Cardiac fibroblast (primary cell): Measurements from ENCODE around the gene HOXA7.

Experiments used
- DNase-seq, 2 donors: peaks; one replicate each; pipeline versions ENCODE4 v3.0.0 to v3.0.0-alpha.2; 2010; ENCODE audit warnings: low read depth in 2 of 2
- H3K4me3 ChIP-seq, 2 donors: replicated peaks in 1 of 2; 1 replicate in 1 of 2; 2 replicates in 1 of 2; pipeline ENCODE4 v1.5.1; 2011; ENCODE audit warnings: low read depth in 2 of 2, low read length in 2 of 2, mild to moderate bottlenecking in 2 of 2, moderate library complexity in 1 of 2
- CTCF ChIP-seq: IDR thresholded peaks from one replicate; pipeline ENCODE4 v1.5.1; 2011; ENCODE audit warnings: low read depth, mild to moderate bottlenecking, low read length, inconsistent platforms

The HOXA7 gene

GRCh38 chr7:27154901-27155815, 1.3 kb downstream of the HOXA7 start:
- no peak overlapping the region for H3K4me3 ChIP-seq
- DNase-seq: no peak
- TF ChIP-seq CTCF: no peak

DNA sequence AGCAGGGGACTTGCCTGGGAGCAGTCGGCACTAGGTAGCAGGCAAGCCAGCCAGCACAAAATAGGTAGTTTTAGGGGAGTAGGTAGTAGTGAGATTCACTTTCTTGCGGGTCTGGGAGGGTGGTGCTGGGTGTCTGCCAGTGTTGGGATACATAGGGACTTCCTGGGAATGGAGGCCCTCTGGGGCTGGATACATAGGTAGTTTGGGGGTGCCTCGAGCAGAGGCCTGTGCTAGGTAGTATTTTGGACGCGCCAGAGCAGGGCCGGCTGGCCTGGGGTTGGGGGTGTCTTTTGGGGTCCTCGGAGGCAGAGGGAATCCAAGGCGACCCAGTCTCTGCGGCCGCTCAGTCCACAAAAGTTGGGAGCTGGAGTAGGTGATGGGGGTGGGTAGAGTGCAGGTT, 2.1 kb downstream of the HOXA7 start:
- no peak overlapping the region for H3K4me3 ChIP-seq

GRCh38 chr7:27153526-27153925, 2.9 kb downstream of the HOXA7 start:
- H3K4me3 ChIP-seq: no peak overlapping the region
- DNase-seq: no peak

More for the DNA sequence above, 2.1 kb downstream of the HOXA7 start:
- DNase-seq: no peak
- TF ChIP-seq CTCF: no peak

DNA sequence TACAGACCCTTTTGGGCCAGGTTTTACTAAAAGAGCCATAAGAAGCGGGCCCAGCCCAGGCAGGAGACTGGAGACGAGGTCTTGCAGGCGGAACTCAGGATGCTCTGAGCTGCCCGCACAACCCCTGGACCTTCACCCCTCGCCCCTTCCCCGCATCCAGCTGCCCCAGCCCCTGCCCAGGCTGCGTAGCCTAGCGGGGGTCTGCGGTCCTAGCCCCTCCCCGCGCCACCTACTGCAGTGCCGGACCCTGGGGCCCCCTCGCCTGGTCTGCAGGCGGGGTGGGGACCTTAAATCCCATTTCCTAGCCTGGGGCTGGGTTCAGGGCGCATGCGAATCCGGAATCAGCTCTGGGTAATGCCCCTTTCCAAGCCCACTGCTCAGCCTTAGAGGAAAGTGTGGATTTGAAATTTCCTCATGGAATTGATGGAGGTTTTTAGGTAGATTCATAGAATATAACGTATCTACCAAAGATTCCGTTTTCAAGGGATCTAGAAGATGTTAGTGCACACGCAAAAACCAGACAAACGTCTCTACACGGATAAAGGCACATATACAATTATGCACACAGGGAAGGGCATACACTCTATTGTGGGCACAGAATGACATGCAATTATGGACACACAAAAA, 3.5 kb downstream of the HOXA7 start:
- H3K4me3 ChIP-seq: no peak overlapping the region
- DNase-seq: no peak
- no peak for TF ChIP-seq CTCF

More at GRCh38 chr7:27153526-27153925, 2.9 kb downstream of the HOXA7 start:
- TF ChIP-seq CTCF: no peak

DNA sequence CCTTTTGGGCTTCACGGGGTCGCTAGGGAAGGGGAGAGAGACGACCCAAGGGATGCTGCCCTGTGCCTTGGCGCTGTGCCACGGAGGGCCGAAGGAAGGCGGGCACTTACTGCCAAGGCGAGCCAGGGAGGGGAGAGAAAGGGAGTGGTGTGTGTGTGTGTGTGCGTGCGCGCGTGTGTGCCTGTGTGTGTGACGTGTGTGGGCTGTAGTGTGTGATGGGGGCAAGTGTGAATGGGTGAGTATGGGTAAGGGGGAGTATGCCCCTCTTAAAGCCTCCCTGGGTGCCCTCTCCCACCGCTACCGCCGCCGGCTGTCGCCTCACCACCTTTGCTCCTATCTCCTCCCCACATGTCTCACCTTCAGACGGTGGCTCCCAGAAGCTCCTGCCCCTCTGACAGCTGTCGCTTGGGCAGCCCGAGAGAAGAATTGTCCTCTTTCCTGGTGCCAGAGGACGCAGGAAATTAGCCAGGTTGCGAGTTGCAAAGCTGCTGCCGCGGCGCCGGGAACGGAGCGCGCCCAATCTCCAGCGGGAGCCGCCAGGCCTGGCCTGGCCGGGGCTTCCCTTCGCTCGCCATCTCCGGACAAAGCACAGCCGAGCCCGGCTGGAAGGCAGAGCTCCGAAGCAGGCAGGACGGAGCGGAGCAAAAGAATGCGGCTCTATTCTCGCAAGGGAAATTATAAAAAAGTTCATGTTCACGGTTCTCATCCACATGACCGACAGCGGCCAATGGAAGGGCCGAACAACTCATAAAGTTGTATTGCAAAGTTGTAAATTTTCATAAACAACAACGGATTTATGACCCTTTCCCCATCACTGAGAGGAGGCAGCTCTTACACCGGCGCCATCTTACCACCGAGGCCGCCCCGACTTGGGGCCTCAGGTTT, 4.3 kb downstream of the HOXA7 start, which contains the start of gene HOXA3:
Gene HOXA3, minus strand, starts transcription at position 653 of the 885 bp plus-strand sequence. CDS start 41,943 bp downstream, outside the sequence.
- no peak for TF ChIP-seq CTCF
- H3K4me3 ChIP-seq: no peak within 1 kb of the TSS
- no peak for DNase-seq

GRCh38 chr7:27151341-27151930, 5.0 kb downstream of the HOXA7 start:
- TF ChIP-seq CTCF: no peak
- DNase-seq: no peak
- H3K4me3 ChIP-seq: peak overlapping the region; percentile 21 to 26
